GM21367 (cell line): Measurements from ENCODE around the gene BPTF.
"Not testable (repeated sequence)": the region's sequence is repeated elsewhere in the genome, so short reads cannot be mapped to it uniquely, and the experiment has no call there.

Source experiments
- ATAC-seq: cut with Tn5 transposase; IDR thresholded peaks from one replicate; pipeline ENCODE4 v1.9.1; 2021; ENCODE audit not compliant: unreplicated experiment

Gene BPTF

GRCh38 chr17:67868176-67868575 lies 42.9 kb downstream of the BPTF start:
- no peak for ATAC-seq

- no peak for ATAC-seq
Measured at GRCh38 chr17:67879662-67880061, 54.4 kb downstream of the BPTF start.

GRCh38 chr17:67881083-67881482 lies 55.8 kb downstream of the BPTF start:
- ATAC-seq = no peak

DNA sequence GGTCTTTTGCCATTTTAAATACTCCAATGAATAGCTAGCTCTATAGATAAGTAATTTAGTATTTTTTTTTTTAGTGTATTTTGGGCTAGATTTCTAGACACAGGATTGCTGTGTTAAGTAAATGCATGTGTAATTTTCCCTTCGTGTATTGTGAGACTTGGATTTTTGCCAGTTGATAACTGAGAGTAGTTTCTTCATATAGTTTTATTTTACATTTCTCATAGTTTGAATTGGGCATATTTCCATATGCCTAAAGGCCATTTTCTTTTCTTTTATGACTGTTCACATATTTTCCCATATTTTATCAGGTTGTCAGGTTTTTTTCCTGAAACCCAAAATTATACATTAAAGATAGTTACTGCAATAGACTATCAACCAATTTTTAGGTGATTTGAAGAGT lies 59.4 kb downstream of the BPTF start:
- ATAC-seq = no peak

DNA sequence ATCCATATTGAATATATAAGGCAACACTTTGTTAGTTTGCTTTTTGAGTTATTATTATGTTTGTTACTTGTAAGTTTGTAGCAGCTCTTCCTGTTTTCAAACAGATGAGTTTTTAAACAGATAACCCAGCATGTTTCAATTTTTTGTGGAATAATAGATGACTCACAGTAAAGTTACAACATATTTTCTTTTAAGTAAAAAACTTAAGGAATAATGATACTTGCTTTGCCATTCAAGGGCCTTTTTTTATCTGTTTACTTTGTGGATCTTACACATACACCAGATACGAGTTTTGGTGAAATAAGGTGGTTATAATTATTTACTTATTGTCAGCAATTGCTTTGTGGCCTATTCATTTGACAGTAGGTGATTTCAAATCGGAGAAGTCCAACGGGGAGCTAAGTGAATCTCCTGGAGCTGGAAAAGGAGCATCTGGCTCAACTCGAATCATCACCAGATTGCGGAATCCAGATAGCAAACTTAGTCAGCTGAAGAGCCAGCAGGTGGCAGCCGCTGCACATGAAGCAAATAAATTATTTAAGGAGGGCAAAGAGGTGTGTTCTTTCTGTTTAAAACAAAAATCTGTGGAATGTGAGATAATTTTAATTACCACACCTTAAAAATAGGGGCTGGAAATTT lies 66.3 kb downstream of the BPTF start:
- ATAC-seq = no peak

GRCh38 chr17:67902511-67903231 lies 77.4 kb downstream of the BPTF start:
- ATAC-seq = no peak

DNA sequence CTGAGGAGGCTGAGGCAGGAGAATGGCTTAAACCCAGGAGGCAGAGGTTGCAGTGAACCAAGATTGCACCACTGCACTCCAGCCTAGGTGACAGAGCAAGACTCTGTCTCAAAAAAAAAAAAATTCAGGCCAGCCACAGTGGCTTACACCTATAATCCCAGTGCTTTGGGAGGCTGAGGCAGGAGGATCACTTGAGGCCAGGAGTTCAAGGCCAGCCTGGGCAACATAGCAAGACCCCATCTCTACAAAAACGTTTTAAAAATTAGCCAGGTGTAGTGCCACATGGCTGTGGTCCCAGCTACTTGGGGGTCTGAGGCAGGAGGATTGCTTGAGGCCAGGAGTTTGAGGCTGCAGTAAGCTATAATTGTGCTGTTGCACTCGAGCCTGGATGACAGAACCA lies 80.0 kb downstream of the BPTF start:
- ATAC-seq = not testable (repeated sequence)

DNA sequence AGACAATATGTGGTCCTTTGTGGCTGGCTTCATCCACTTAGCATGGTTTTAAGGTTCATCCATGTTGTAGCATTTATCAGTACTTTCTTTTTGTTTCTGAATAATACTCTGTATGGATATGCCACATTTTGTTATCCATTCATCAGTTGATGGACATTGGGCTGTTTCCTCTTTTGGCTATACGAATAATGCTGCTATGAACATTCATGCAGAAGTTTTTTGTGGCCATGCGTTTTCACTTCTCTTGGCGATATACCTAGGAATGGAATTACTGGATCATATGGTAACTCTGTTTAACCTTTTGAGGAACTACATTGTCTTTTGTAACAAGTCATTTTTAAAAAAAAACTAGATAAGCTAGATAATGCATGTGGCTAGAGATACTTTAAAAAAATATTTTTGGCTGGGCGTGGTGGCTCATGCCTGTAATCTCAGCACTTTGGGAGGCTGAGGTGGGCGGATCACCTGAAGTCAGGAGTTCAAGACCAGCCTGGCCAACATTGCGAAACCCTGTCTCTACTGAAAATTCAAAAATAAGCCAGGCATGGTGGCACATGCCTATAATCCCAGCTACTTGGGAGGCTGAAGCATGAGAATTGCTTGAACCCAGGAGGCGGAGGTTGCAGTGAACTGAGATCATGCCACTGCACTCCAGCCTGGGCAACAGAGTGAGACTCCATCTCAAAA lies 85.0 kb downstream of the BPTF start:
- not testable (repeated sequence) for ATAC-seq

GRCh38 chr17:67911059-67911782 lies 85.9 kb downstream of the BPTF start:
- ATAC-seq = no peak

GRCh38 chr17:67912088-67912487 lies 86.8 kb downstream of the BPTF start:
- ATAC-seq = no peak

- ATAC-seq = no peak
Measured at GRCh38 chr17:67912656-67913055, 87.4 kb downstream of the BPTF start.

- ATAC-seq = no peak
Measured at GRCh38 chr17:67920212-67920611, 94.9 kb downstream of the BPTF start.

GRCh38 chr17:67922503-67922902 lies 97.2 kb downstream of the BPTF start:
- ATAC-seq = no peak

GRCh38 chr17:67928842-67929241 lies 103.5 kb downstream of the BPTF start:
- ATAC-seq = not testable (repeated sequence)

- ATAC-seq = no peak
Measured at GRCh38 chr17:67931227-67931626, 105.9 kb downstream of the BPTF start.

GRCh38 chr17:67942810-67943209 lies 117.5 kb downstream of the BPTF start:
- no peak for ATAC-seq

GRCh38 chr17:67944035-67944434 lies 118.7 kb downstream of the BPTF start:
- no peak for ATAC-seq

DNA sequence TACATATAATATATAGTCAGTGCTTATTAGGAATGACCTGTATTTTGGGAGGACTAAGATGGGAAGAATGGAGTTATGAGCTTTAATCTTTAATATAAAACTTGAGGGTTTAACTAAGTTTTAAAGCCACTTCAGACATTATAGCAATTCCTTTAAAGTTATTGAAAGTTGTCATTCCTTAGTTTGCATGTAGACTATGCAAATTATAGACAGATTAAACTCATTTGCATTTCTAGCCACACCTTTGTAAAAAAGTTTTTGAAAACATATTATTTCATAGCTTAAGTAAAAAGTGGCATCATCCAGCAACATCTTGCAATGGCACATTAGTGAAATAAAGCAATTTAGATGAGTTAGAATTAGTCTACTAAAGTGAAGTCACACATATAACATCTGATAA lies 121.2 kb downstream of the BPTF start:
- ATAC-seq = no peak

- ATAC-seq = no peak
Measured at GRCh38 chr17:67947325-67947813, 122.1 kb downstream of the BPTF start.

DNA sequence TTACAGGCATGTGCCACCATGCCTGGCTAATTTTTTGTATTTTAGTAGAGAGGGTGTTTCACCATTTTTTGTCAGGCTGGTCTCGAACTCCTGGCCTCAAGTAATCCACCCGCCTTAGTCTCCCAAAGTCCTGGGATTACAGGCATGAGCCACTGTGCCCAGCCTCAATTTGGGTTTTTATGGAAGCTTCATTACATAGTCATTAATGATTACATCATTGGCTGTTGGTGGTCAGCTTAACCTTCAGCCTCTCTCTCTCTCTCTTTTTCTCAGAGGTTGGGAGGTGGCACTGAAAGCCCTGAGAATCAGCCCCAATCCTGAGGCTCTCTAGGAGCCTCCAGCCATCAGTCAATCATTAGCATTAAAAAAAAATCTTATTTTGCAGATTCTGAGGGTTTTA lies 125.6 kb downstream of the BPTF start:
- no peak for ATAC-seq

GRCh38 chr17:67959510-67959909 lies 134.2 kb downstream of the BPTF start:
- ATAC-seq = no peak
